Natural killer cell (primary cell): ENCODE measurements around the gene DEFB121. TPM values are rescaled to one million over a fixed set of nuclear protein-coding genes. Genes with fewer than 3 reads are reported as not detected.

Source experiments
- ATAC-seq, 3 donors: fragments of 150-1000 bp in 2 of 3; fragments of 200-7000 bp in 1 of 3; cut with Tn5 transposase; 1 replicate in 1 of 3; 2 replicates in 2 of 3; pipeline ENCODE4 v1.10.0; 2021; ENCODE audit warnings: mild to moderate bottlenecking in 2 of 3, moderate library complexity in 2 of 3
- DNase-seq, 2 donors: peaks; one replicate each; pipeline versions ENCODE4 v3.0.0 to v3.0.0-alpha.2; 2013 to 2021; ENCODE audit warnings: mixed read lengths in 1 of 2
- H3K27ac ChIP-seq: one replicate; pipeline ENCODE4 v1.5.1; 2013; ENCODE audit warnings: mild to moderate bottlenecking, low read length
- H3K27me3 ChIP-seq: one replicate; pipeline ENCODE4 v1.6.1; 2013; ENCODE audit warnings: low read length; ENCODE audit not compliant: control insufficient read depth, insufficient read depth
- H3K36me3 ChIP-seq: one replicate; pipeline ENCODE4 v1.6.1; 2013; ENCODE audit warnings: low read length; ENCODE audit not compliant: control insufficient read depth, insufficient read depth
- H3K4me1 ChIP-seq: one replicate; pipeline ENCODE4 v1.6.1; 2013; ENCODE audit warnings: low read length; ENCODE audit not compliant: control insufficient read depth, insufficient read depth
- H3K4me3 ChIP-seq: one replicate; pipeline ENCODE4 v1.5.1; 2013; ENCODE audit warnings: low read length
- H3K9me3 ChIP-seq: one replicate; pipeline ENCODE4 v1.6.1; 2013; ENCODE audit warnings: low read length; ENCODE audit not compliant: control insufficient read depth, insufficient read depth
- H3K27ac Mint-ChIP-seq, 2 donors: one replicate each; pipeline ENCODE4 v1.8.0; 2022; ENCODE audit warnings: mild to moderate bottlenecking in 2 of 2, mixed read lengths in 2 of 2, moderate library complexity in 1 of 2
- H3K27me3 Mint-ChIP-seq, 2 donors: one replicate each; pipeline ENCODE4 v1.8.0; 2022; ENCODE audit warnings: low read depth in 2 of 2, mixed read lengths in 2 of 2
- H3K36me3 Mint-ChIP-seq: one replicate; pipeline ENCODE4 v1.8.0; 2022; ENCODE audit warnings: mixed read lengths
- H3K4me1 Mint-ChIP-seq, 2 donors: one replicate each; pipeline ENCODE4 v1.8.0; 2022; ENCODE audit warnings: mixed read lengths in 2 of 2
- H3K4me3 Mint-ChIP-seq: one replicate; pipeline ENCODE4 v1.8.0; 2022; ENCODE audit warnings: mild to moderate bottlenecking, moderate library complexity, mixed read lengths
- H3K9me3 Mint-ChIP-seq, 2 donors: one replicate each; pipeline ENCODE4 v1.8.0; 2022; ENCODE audit warnings: mixed read lengths in 2 of 2
- WGBS: methylation state at CpG from one replicate; pipeline ENCODE4 v1.1.7; 2013; ENCODE audit warnings: missing lambda C conversion rate; ENCODE audit not compliant: insufficient coverage; 5-methylcytosine and 5-hydroxymethylcytosine counted together
- intact Hi-C: fragments of 100-400 bp; cut with micrococcal nuclease; formaldehyde crosslinking; loops from one replicate; pipeline ENCODE4 v1.14.2; 2022
- total RNA-seq, 4 donors: library from RNA; stranded (reverse); fragments of 120-200 nt in 1 of 4; gene quantifications; one replicate each; pipeline versions ENCODE4 v1.2.3 to v1.2.4, GENCODE V29; 2013 to 2022
- TF ChIP-seq, protein P1 (sequence below): fragments of 200-600 bp; IDR thresholded peaks from one replicate; pipeline ENCODE4 v1.8.0; 2022; ENCODE audit warnings: antibody characterized with exemption

DEFB121 gene
- total RNA-seq, 3 donors from 2014 or later (not counting 1 experiment from before 2014, with no cell fraction given) = not detected

DNA sequence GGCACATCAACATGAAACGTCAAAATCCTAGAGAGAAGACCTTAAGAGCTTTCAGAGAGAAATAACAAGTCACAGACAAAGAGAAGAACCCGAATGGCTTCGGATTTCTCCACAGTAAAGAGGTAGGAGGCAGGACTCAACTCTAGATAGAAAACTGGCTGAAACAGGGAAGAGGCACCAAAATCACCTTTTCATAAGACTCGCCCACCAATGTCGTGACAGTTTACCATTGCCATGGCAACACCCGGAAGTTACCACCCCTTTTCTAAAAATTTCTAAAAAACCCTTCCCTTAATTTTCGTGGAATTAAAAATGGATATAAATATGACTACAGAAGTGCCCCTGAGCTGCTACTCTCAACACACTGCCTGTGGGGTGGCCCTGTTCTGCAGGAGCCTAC is 12.3 kb upstream of the DEFB121 start:
- no peak overlapping the region for H3K27ac ChIP-seq
- no peaks in the 10 kb centered on the region for H3K9me3 Mint-ChIP-seq
- WGBS = 89% methylated on average over 6 of the region's 7 CpGs
- H3K4me1 ChIP-seq = no peaks in the 10 kb centered on the region
- H3K4me3 ChIP-seq = no peak overlapping the region
- H3K27me3 Mint-ChIP-seq = peaks cover 16 to 18% of the 10 kb centered on the region in 2 donors
- no peaks in the 10 kb centered on the region for H3K36me3 ChIP-seq
- TF ChIP-seq, protein P1, sequence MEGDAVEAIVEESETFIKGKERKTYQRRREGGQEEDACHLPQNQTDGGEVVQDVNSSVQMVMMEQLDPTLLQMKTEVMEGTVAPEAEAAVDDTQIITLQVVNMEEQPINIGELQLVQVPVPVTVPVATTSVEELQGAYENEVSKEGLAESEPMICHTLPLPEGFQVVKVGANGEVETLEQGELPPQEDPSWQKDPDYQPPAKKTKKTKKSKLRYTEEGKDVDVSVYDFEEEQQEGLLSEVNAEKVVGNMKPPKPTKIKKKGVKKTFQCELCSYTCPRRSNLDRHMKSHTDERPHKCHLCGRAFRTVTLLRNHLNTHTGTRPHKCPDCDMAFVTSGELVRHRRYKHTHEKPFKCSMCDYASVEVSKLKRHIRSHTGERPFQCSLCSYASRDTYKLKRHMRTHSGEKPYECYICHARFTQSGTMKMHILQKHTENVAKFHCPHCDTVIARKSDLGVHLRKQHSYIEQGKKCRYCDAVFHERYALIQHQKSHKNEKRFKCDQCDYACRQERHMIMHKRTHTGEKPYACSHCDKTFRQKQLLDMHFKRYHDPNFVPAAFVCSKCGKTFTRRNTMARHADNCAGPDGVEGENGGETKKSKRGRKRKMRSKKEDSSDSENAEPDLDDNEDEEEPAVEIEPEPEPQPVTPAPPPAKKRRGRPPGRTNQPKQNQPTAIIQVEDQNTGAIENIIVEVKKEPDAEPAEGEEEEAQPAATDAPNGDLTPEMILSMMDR = no peak
- no peak for DNase-seq
- H3K27me3 ChIP-seq = no peaks in the 10 kb centered on the region
- intact Hi-C loops = no loop called here
- no peaks in the 10 kb centered on the region for H3K36me3 Mint-ChIP-seq
- H3K9me3 ChIP-seq = no peaks in the 10 kb centered on the region
- no peak overlapping the region for H3K27ac Mint-ChIP-seq
- no peak for ATAC-seq
- H3K4me3 Mint-ChIP-seq = no peak overlapping the region
- no peaks in the 10 kb centered on the region for H3K4me1 Mint-ChIP-seq

DNA sequence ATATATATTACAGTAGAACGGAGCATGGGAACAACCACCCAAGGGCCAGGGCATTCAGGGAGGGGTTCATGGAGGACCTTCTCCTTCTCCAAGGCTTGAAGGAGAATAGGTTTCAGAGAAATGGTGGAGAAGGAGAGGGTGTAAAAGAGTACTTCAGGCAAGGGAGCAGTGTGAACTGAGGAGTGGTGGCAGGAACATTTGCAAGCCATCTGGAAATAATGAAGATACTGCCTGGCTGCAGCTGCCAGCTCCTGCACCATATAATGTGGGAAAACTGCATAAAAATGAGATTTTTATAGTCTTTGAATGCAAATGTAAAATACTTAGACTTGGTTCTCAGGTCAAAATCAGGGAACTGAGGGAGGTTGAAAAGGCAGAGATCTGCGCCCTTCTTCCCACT is 9.6 kb upstream of the DEFB121 start:
- no peaks in the 10 kb centered on the region for H3K27me3 ChIP-seq
- WGBS = 96% methylated on average over 2 of the region's 2 CpGs

DNA sequence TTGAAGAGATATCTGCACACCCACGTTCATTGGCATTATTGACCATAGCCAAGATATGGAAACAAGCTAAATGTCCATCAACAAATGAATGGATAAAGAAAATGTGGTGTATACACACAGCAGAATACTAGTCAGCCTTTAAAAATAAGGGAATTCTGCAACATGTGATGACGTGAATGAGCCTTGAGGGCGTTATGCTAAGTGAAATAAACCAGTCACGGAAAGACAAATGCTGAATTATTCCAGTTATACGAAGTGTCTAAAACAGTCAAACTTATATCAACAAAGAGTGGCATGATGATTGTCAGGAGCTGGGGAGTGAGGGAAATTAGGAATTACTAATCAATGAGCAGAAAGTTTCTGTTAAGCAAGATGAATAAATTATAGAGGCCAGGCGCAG is 8.4 kb upstream of the DEFB121 start:
- Mint-ChIP-seq H3K4me3 (no peak overlapping the region), H3K9me3 (no peaks in the 10 kb centered on the region), H3K36me3 (no peaks in the 10 kb centered on the region), H3K4me1 (no peaks in the 10 kb centered on the region), H3K27me3 (peaks cover 8% of the 10 kb centered on the region in 2 donors), H3K27ac (no peak overlapping the region)
- no peak for DNase-seq
- no peaks in the 10 kb centered on the region for H3K4me1 ChIP-seq
- WGBS = 84% methylated on average over 5 of the region's 6 CpGs
- ATAC-seq = no peak
- H3K27me3 ChIP-seq = peaks cover 2% of the 10 kb centered on the region
- H3K9me3 ChIP-seq = no peaks in the 10 kb centered on the region
- H3K4me3 ChIP-seq = no peak overlapping the region
- intact Hi-C loops = no loop called here
- TF ChIP-seq, protein P1 = no peak
- no peaks in the 10 kb centered on the region for H3K36me3 ChIP-seq
- H3K27ac ChIP-seq = no peak overlapping the region

More for the DNA sequence above, 9.6 kb upstream of the DEFB121 start:
- Mint-ChIP-seq H3K27me3 (peaks cover 13 to 18% of the 10 kb centered on the region in 2 donors), H3K4me1 (no peaks in the 10 kb centered on the region), H3K4me3 (no peak overlapping the region), H3K9me3 (no peaks in the 10 kb centered on the region), H3K27ac (no peak overlapping the region), H3K36me3 (no peaks in the 10 kb centered on the region)
- Histone ChIP-seq H3K36me3 (no peaks in the 10 kb centered on the region), H3K9me3 (no peaks in the 10 kb centered on the region), H3K27ac (no peak overlapping the region), H3K4me3 (no peak overlapping the region), H3K4me1 (no peaks in the 10 kb centered on the region)
- ATAC-seq (no peak), DNase-seq (no peak)
- intact Hi-C loops = no loop called here
- TF ChIP-seq, protein P1 = no peak

DNA sequence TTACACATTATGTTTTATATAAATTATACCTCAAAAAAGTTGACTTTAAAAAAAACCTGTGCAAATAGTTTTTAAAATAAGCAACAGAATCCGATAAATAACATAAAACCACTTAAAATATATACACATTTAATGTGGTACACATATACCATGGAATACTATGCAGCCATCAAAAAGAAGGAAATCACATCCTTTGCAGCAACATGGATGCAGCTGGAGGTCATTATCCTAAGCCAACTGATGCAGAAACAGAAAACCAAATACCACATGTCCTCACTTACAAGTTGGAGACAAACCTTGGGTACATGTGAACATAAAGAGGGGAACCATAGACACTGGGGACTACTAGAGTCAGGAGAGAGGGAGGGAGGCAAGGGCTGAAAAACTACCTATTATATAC is 4.0 kb upstream of the DEFB121 start:
- Mint-ChIP-seq H3K4me1 (no peaks in the 10 kb centered on the region), H3K27me3 (peaks cover 0 to 5% of the 10 kb centered on the region in 2 donors), H3K4me3 (no peak overlapping the region), H3K36me3 (no peaks in the 10 kb centered on the region), H3K9me3 (no peaks in the 10 kb centered on the region), H3K27ac (no peak overlapping the region)
- Histone ChIP-seq H3K4me3 (no peak overlapping the region), H3K27me3 (peaks cover 2% of the 10 kb centered on the region), H3K36me3 (no peaks in the 10 kb centered on the region), H3K27ac (no peak overlapping the region), H3K4me1 (no peaks in the 10 kb centered on the region), H3K9me3 (no peaks in the 10 kb centered on the region)
- no peak for ATAC-seq
- no CpG with 5 or more reads among the region's 1 CpG for WGBS
- DNase-seq = no peak
- TF ChIP-seq, protein P1 = no peak
- intact Hi-C loops = no loop called here
